ENCODE measurements around the gene HSPA1L. TPM values are rescaled to one million over a fixed set of nuclear protein-coding genes. Genes with fewer than 3 reads are reported as not detected.

The HSPA1L gene
- total and polyA plus RNA-seq, 2 donors (not counting 1 experiment from before 2014, with no cell fraction given): 0.81 to 2.0 TPM

DNA sequence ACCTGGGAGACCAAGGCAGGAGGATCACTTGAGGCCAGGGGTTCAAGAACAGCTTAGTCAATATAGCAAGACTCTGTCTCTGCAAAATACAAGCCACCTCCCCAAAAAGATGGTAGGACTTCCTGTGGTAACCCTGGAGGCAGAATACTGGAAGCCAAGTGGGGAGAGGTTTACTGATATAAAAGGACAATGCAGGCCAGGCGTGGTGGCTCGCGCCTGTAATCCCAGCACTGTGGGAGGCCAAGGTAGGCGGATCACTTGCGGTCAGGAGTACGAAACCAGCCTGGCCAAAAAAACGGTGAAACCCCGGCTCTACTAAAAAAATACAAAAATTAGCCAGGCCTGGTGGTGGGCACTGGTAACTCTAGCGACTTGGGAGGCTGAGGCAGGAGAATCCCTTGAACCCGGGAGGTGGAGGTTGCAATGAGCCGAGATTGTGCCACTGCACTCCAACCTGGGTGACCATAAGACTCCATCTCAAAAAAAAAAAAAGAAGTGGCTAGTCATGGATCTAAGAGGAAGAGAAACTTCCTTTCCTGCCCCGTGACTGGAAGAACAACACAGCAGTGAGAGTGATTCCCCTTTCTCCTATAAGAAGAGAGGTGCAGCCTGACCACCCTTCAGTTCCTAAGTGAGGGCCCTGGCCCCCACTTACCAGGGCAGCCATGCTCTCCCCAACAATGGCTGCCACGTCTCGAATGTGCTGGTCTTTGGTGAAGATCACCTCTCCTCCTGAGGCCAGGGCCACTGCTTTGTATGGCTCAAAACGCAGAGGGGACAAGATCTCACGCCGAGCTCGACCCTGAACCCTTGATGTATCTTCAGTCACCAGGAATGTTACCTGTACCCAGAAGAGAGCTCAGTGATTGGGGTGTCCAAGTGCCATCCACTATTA, 46.5 kb downstream of the HSPA1L start:
- intact Hi-C loops (cut with micrococcal nuclease): loop anchor here (1.0 kb wide), 2 partner anchors 39 to 88 kb away; partner anchors contain the start of gene DDAH2
- H3K4me1 ChIP-seq (ENCODE audit: control insufficient read depth in 2 of 2, insufficient read depth in 2 of 2, low read length in 2 of 2): peaks cover 0 to 9% of the 10 kb centered on the region in 2 donors
- H3K9me3 Mint-ChIP-seq (ENCODE audit: insufficient read depth): no peaks in the 10 kb centered on the region
- TF ChIP-seq, protein P1, sequence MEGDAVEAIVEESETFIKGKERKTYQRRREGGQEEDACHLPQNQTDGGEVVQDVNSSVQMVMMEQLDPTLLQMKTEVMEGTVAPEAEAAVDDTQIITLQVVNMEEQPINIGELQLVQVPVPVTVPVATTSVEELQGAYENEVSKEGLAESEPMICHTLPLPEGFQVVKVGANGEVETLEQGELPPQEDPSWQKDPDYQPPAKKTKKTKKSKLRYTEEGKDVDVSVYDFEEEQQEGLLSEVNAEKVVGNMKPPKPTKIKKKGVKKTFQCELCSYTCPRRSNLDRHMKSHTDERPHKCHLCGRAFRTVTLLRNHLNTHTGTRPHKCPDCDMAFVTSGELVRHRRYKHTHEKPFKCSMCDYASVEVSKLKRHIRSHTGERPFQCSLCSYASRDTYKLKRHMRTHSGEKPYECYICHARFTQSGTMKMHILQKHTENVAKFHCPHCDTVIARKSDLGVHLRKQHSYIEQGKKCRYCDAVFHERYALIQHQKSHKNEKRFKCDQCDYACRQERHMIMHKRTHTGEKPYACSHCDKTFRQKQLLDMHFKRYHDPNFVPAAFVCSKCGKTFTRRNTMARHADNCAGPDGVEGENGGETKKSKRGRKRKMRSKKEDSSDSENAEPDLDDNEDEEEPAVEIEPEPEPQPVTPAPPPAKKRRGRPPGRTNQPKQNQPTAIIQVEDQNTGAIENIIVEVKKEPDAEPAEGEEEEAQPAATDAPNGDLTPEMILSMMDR (IDR thresholded peaks at IDR 0.05): no peak
- no peak for TF ChIP-seq EZH2 (IDR thresholded peaks at IDR 0.05; ENCODE audit: borderline replicate concordance, insufficient read depth, low read depth, low read length, poor library complexity, severe bottlenecking)
- POLR2A ChIA-PET: interaction anchor here (1.1 to 2.4 kb wide), 2 partner anchors 30 to 116 kb away, joined by 3 to 8 read pairs; partner anchors contain the start of gene BAG6
- H2AFZ ChIP-seq (ENCODE audit: insufficient read depth, low read depth, low read length, poor library complexity, severe bottlenecking): no peak overlapping the region
- H3K79me2 ChIP-seq (ENCODE audit: control insufficient read depth, insufficient read depth, low read length): no peaks in the 10 kb centered on the region
- H3K27ac Mint-ChIP-seq: no peak overlapping the region
- no peaks in the 10 kb centered on the region for H3K36me3 ChIP-seq (replicated peaks in 1 of 2; ENCODE audit: control extremely low read depth in 1 of 2, control insufficient read depth in 1 of 2, extremely low read depth in 1 of 2, insufficient read depth in 2 of 2, low read length in 1 of 2)
- H3K4me2 ChIP-seq (replicated peaks; ENCODE audit: low read depth, low read length, poor library complexity, severe bottlenecking): no peak overlapping the region
- H3K4me3 Mint-ChIP-seq: no peak overlapping the region
- 93% methylated on average over 15 of the region's 18 CpGs for WGBS (ENCODE audit: insufficient coverage)
- H3K27ac ChIP-seq (ENCODE audit: low read length in 2 of 2): no peak overlapping the region
- H3K9ac ChIP-seq (ENCODE audit: low read length): no peak overlapping the region
- H3K4me3 ChIP-seq (ENCODE audit: control extremely low read depth in 1 of 5, extremely low read depth in 1 of 5, insufficient read depth in 1 of 5, low read depth in 2 of 5, low read length in 4 of 5): no peak overlapping the region
- no peaks in the 10 kb centered on the region for H4K20me1 ChIP-seq (ENCODE audit: control insufficient read depth, insufficient read depth, low read length, poor library complexity, severe bottlenecking)
- CTCF ChIA-PET: interaction anchor here (0.9 to 4.5 kb wide), 12 partner anchors 10 to 66 kb away, joined by 3 to 51 read pairs (median 12); partner anchors contain the start of genes ABHD16A, CLIC1, DDAH2 and LSM2
- peaks cover 13% of the 10 kb centered on the region for H3K4me1 Mint-ChIP-seq
- DNase-seq (no peak), ATAC-seq (ENCODE audit: low read depth) (no peak)
- no peaks in the 10 kb centered on the region for H3K27me3 ChIP-seq (replicated peaks in 1 of 4; ENCODE audit: control extremely low read depth in 1 of 4, control insufficient read depth in 3 of 4, insufficient read depth in 4 of 4, low read length in 3 of 4)
- no peaks in the 10 kb centered on the region for H3K9me3 ChIP-seq (ENCODE audit: control extremely low read depth in 1 of 3, control insufficient read depth in 2 of 3, insufficient read depth in 1 of 3, low read length in 2 of 3)
- H3K27me3 Mint-ChIP-seq: no peaks in the 10 kb centered on the region
